WI38 (cell line): ENCODE results near the gene PDE4D.
"Not testable (repeated sequence)": the region's sequence is repeated elsewhere in the genome, so short reads cannot be mapped to it uniquely, and the experiment has no call there.

Experiments used
- H3K4me3 ChIP-seq: 2 replicates; pipeline ENCODE4 v1.5.1; 2011; ENCODE audit warnings: low read depth, mild to moderate bottlenecking, control low read depth, low read length
- CTCF ChIP-seq: IDR thresholded peaks from 2 replicates; pipeline ENCODE4 v1.5.1; 2012; ENCODE audit warnings: low read depth, mild to moderate bottlenecking, control low read depth, low read length

The PDE4D gene

GRCh38 chr5:59393585-59394420 lies 499.7 kb downstream of the PDE4D start:
- no peak for TF ChIP-seq CTCF
- no peak overlapping the region for H3K4me3 ChIP-seq

GRCh38 chr5:59391576-59391975 lies 501.9 kb downstream of the PDE4D start:
- no peak overlapping the region for H3K4me3 ChIP-seq
- no peak for TF ChIP-seq CTCF

- no peak for TF ChIP-seq CTCF
- no peak overlapping the region for H3K4me3 ChIP-seq
Observed at GRCh38 chr5:59390989-59391388, 502.5 kb downstream of the PDE4D start.

- no peak overlapping the region for H3K4me3 ChIP-seq
- TF ChIP-seq CTCF: peak; percentile 25; the same call in 1 of the 2 replicates
Observed at GRCh38 chr5:59390074-59390659, 503.4 kb downstream of the PDE4D start.

GRCh38 chr5:59387127-59387526 lies 506.4 kb downstream of the PDE4D start:
- no peak overlapping the region for H3K4me3 ChIP-seq
- TF ChIP-seq CTCF: no peak

- TF ChIP-seq CTCF: no peak
Observed at GRCh38 chr5:59385700-59386099, 507.8 kb downstream of the PDE4D start.

GRCh38 chr5:59380350-59380951 lies 513.1 kb downstream of the PDE4D start:
- no peak overlapping the region for H3K4me3 ChIP-seq
- TF ChIP-seq CTCF: peak; percentile 12; the same call in 1 of the 2 replicates

More at GRCh38 chr5:59385700-59386099, 507.8 kb downstream of the PDE4D start:
- no peak overlapping the region for H3K4me3 ChIP-seq

GRCh38 chr5:59374036-59374435 lies 519.5 kb downstream of the PDE4D start:
- H3K4me3 ChIP-seq: not testable (repeated sequence)
